ENCODE data around the gene TLR5.

Gene TLR5

DNA sequence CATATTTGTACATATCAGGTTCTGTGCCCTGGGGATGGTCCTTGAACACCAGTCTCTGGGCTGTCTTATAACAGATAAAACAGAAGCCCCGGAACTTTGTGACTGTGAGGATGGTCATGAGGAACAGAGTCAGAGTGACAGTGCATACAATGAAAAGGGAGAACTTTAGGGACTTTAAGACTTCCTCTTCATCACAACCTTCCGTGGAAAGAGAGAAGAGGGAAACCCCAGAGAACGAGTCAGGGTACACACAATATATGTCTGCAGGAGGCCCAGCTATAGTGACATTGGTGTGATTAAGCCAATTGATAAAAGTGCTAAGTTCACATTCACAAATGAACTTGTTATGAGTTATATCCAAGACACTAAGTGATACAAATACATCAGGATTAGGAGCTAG lies 32.1 kb downstream of the TLR5 start:
- DNase-seq (ENCODE audit: low read depth) = no peak

GRCh38 chr1:223109581-223110026 lies 33.4 kb downstream of the TLR5 start:
- no peak for DNase-seq (ENCODE audit: low read depth)

- DNase-seq (ENCODE audit: low read depth) = no peak
These were observed 36.2 kb downstream of the TLR5 start for GRCh38 chr1:223106856-223107255.

DNA sequence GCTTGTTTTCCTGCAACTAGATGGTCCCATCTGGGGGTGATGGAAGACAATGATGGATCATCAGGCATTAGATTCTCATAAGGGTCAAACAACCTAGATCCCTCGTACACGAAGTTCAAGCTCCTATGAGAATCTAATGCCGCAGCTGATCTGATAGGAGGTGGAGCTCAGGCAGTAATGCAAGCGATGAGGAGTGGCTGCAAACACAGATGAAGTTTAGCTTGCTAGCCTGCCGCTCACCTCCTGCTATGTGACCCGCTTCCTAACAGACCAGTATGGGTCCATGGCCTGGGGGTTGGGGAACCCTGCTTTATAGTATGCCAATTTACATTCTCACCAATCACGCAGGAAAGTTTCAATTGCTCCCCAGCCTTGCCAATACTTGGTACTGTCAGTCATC lies 37.5 kb downstream of the TLR5 start:
- no peak for DNase-seq (ENCODE audit: low read depth)

DNA sequence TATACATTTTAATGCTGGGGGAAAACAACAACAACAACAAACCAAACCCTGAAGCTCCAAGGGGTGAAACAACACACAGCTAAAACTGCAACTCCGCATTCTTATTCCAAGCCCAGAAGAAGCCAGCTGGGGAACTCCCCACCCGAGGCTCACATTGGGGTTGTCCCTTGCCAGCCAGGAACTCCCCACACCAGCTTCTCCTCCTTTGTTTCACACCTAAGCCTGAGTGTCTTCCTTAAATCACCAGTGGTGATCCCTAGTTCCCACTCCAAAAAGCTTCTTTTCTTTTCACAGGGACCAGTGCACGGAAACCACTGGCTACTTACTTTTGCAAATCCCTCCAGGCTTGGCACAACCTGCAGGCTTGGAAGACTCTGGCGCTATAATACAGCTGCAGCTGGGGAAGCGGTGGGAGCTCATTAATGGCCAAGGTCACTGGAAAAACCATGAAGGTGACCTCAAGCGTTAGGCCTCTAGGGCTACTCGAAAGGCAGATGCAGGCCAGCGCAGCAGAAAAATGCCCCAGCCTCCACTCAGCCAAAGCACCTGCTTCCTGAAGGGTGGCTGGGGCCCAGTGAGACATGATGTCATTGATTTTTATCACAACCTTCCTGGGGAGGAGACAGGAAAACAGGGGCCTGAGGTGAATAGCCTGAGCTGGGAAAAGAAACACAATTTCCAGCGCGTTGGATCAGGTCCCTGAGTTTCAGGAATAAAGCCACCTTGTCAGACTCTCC lies 40.1 kb downstream of the TLR5 start:
- DNase-seq (ENCODE audit: low read depth) = no peak

DNA sequence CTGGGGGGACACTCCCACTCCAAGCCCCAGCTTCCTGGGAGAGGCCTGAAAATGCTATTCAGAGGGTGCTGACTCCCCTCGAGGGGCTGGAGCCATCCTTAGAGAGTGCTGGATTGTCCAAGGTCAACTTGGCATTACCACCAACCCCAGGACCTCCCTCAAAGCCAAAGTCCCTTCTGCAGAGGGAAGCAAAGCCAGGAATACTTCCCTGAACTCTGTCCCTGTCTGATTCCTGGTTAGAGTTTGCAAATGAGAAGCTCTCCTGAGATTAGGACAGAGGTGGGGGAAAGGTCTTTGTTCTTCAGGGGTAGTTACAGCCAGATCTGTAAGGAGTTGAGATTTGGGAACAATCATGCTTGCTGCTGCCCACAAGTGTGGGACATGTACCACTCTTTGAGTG lies 45.3 kb downstream of the TLR5 start:
- DNase-seq (ENCODE audit: low read depth) = no peak

GRCh38 chr1:223095870-223096269 lies 47.2 kb downstream of the TLR5 start:
- no peak for DNase-seq (ENCODE audit: low read depth)

GRCh38 chr1:223091896-223092295 lies 51.2 kb downstream of the TLR5 start:
- DNase-seq (ENCODE audit: low read depth) = no peak

GRCh38 chr1:223089250-223089649 lies 53.8 kb downstream of the TLR5 start:
- DNase-seq (ENCODE audit: low read depth) = no peak

- no peak for DNase-seq (ENCODE audit: low read depth)
These were observed 54.3 kb downstream of the TLR5 start for GRCh38 chr1:223088713-223089240.

DNA sequence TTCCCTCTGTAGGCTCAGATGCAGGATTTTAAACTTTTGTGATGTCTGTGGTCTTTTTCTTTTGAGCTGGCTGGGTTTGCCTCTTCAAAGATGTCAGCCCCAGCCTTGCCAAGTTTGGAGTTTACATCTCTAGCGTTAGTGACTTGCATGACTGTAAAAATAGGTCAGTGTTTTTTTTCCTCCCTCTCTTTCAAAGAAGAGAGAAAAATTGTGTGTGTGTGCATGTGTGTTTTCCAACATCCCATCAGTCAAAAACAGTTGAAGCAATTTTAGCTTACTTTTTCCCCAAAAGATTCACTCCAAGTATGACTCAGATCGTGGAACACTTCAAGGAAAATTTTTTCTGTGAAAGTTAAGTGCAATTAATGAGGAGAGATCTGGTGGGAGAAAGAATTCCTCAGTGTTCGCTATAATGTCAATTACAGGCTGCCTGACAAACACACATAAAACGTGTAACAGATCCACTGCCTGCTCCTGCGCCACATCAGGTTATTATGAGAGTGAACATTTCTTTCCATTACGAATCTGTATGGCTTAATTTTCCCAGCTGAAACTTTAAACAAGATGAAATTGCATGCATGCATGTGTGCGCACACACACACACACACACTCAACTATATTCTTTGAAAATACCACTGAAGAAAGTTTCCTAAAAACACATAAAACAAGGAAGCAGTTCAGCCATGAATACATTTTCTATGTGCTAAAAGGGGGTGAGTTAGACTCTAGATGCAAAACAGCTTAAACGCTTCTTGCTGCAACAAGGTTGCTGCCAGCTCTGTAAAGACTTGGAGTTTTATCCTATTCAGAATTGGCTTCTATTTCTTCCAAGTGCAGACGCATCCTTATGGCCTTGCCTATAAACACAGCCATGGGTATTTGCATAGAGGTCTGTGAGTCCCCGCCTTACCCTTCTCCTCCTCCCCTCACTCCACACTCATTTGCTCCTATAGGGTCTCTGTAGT lies 55.5 kb downstream of the TLR5 start:
- DNase-seq (ENCODE audit: low read depth) = no peak

- no peak for DNase-seq (ENCODE audit: low read depth)
These were observed 58.6 kb downstream of the TLR5 start for GRCh38 chr1:223084464-223084866.

DNA sequence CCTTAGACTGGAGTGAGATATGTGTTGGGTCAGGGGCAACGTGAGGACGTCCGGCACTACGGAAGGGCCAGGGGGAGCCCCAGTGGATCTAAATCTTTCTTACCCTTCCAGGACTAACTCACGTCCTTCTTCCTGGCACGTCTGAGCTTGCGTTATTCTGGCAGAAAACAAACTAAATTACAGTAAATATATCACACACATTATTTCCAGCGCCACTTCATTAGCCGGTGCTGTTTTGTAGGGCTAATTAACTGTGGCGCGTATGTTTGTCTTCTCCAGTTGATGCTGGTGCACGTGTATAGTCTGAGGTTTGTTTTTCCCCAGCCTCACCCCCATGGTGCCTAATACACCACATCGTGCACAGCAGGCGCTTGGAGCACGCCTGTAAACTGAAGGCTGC lies 59.2 kb downstream of the TLR5 start:
- DNase-seq (ENCODE audit: low read depth) = no peak

GRCh38 chr1:223082914-223083313 lies 60.1 kb downstream of the TLR5 start:
- DNase-seq (ENCODE audit: low read depth) = no peak

- DNase-seq (ENCODE audit: low read depth) = peak; percentile 75
These were observed 61.7 kb downstream of the TLR5 start for GRCh38 chr1:223081181-223081994.

- no peak for DNase-seq (ENCODE audit: low read depth)
These were observed 63.5 kb downstream of the TLR5 start for GRCh38 chr1:223079498-223079897.

GRCh38 chr1:223077247-223077833 lies 65.7 kb downstream of the TLR5 start:
- no peak for DNase-seq (ENCODE audit: low read depth)

DNA sequence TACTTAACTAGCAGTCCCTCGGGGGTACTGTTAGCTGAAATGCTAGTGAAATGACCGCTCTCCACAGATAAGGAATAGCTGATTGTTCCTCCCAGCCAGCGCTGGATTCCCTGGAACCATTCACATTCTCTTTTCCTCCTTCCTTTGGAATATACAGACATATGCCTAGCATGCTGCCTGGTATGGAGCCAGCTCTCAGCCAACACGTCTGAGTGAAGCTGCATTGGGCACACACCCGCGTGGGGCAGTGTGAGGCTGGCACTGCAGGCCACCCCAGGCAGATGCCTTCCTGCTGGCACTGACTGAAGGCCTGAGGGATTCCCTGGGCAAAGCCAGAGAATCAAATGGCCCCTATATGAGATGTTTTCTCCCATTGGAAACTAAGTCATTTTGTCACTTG lies 66.7 kb downstream of the TLR5 start:
- DNase-seq (ENCODE audit: low read depth) = no peak

GRCh38 chr1:223075834-223076233 lies 67.2 kb downstream of the TLR5 start:
- no peak for DNase-seq (ENCODE audit: low read depth)

GRCh38 chr1:223074445-223075300 lies 68.4 kb downstream of the TLR5 start:
- no peak for DNase-seq (ENCODE audit: low read depth)

Measured in fibroblast of the conjunctiva (primary cell).